ENCODE measurements around the gene BANP. TPM values are rescaled to one million over a fixed set of nuclear protein-coding genes. Genes with fewer than 3 reads are reported as not detected.

Gene BANP
- total and polyA plus RNA-seq, 3 donors from 2014 or later, result 25.3 to 60.2 (median 55.9) TPM

- Histone ChIP-seq H3K36me3 (ENCODE audit: low read depth, missing control alignments) (no peaks in the 10 kb centered on the region), H3K4me3 (no peak overlapping the region), H3K4me1 (peaks cover 4% of the 10 kb centered on the region), H3K27ac (no peak overlapping the region), H3K9me3 (no peaks in the 10 kb centered on the region), H3K27me3 (no peaks in the 10 kb centered on the region)
- DNase-seq, result no peak
- 92 to 96% methylated on average over 21 to 31 of the region's 31 CpGs for WGBS, 2 donors
- intact Hi-C loops (cut with DNase I; ENCODE audit: low total_unique reads), result no loop called here
- TF ChIP-seq POLR2A (IDR thresholded peaks at IDR 0.05) (no peak), CTCF (IDR thresholded peaks at IDR 0.05) (no peak)
Measured at GRCh38 chr16:88064011-88064888, 113.0 kb downstream of the BANP start.

- no peak overlapping the region for H3K4me3 ChIP-seq
- H3K9me3 ChIP-seq, result no peaks in the 10 kb centered on the region
- intact Hi-C loops (cut with DNase I; ENCODE audit: low total_unique reads), result no loop called here
- no peak for TF ChIP-seq POLR2A (IDR thresholded peaks at IDR 0.05)
- TF ChIP-seq CTCF (IDR thresholded peaks at IDR 0.05), result no peak
- no peak for DNase-seq
- no peak overlapping the region for H3K27ac ChIP-seq
- peaks cover 4% of the 10 kb centered on the region for H3K4me1 ChIP-seq
- 94 to 98% methylated on average over 18 to 19 of the region's 19 CpGs for WGBS, 2 donors
- H3K27me3 ChIP-seq, result no peaks in the 10 kb centered on the region
- no peaks in the 10 kb centered on the region for H3K36me3 ChIP-seq (ENCODE audit: low read depth, missing control alignments)
Measured at GRCh38 chr16:88064889-88065746, 113.9 kb downstream of the BANP start.

GRCh38 chr16:88065747-88066142, 114.5 kb downstream of the BANP start:
- H3K4me1 ChIP-seq, result peaks cover 4% of the 10 kb centered on the region
- H3K4me3 ChIP-seq, result no peak overlapping the region
- H3K27me3 ChIP-seq, result no peaks in the 10 kb centered on the region
- TF ChIP-seq POLR2A (IDR thresholded peaks at IDR 0.05), result no peak
- no peak for TF ChIP-seq CTCF (IDR thresholded peaks at IDR 0.05)
- no peak overlapping the region for H3K27ac ChIP-seq
- intact Hi-C loops (cut with DNase I; ENCODE audit: low total_unique reads), result no loop called here
- DNase-seq, result no peak
- WGBS, 2 donors, result 94 to 96% methylated on average over 3 to 15 of the region's 15 CpGs
- no peaks in the 10 kb centered on the region for H3K9me3 ChIP-seq
- no peaks in the 10 kb centered on the region for H3K36me3 ChIP-seq (ENCODE audit: low read depth, missing control alignments)

- TF ChIP-seq POLR2A (IDR thresholded peaks at IDR 0.05) (no peak), CTCF (IDR thresholded peaks at IDR 0.05) (no peak)
- H3K9me3 ChIP-seq, result no peaks in the 10 kb centered on the region
- H3K27ac ChIP-seq, result no peak overlapping the region
- no peak overlapping the region for H3K4me3 ChIP-seq
- H3K36me3 ChIP-seq (ENCODE audit: low read depth, missing control alignments), result no peaks in the 10 kb centered on the region
- 95% methylated on average over 10 of the region's 10 CpGs for WGBS, 2 donors
- H3K4me1 ChIP-seq, result peaks cover 4% of the 10 kb centered on the region
- intact Hi-C loops (cut with DNase I; ENCODE audit: low total_unique reads), result no loop called here
- H3K27me3 ChIP-seq, result no peaks in the 10 kb centered on the region
- no peak for DNase-seq
Measured at GRCh38 chr16:88066234-88066633, 115.0 kb downstream of the BANP start.
